DOHH2 (cell line): Measurements from ENCODE around the gene CDY2B.
"Not testable (repeated sequence)": the region's sequence is repeated elsewhere in the genome, so short reads cannot be mapped to it uniquely, and the experiment has no call there.

ENCODE experiments used
- EZH2phosphoT487 ChIP-seq: fragments of 200-600 bp; sonication (generic); IDR thresholded peaks from 2 replicates; pipeline ENCODE4 v1.6.1; 2017; ENCODE audit warnings: borderline replicate concordance, mild to moderate bottlenecking, antibody characterized with exemption, low read length, moderate library complexity, mixed read lengths
- TF ChIP-seq, protein P1 (sequence below): fragments of 200-600 bp; sonication (generic); IDR thresholded peaks from one replicate; pipeline ENCODE4 v1.5.1; 2014; ENCODE audit warnings: antibody characterized with exemption, mild to moderate bottlenecking, low read depth, low read length; ENCODE audit not compliant: poor library complexity, severe bottlenecking

DNA sequence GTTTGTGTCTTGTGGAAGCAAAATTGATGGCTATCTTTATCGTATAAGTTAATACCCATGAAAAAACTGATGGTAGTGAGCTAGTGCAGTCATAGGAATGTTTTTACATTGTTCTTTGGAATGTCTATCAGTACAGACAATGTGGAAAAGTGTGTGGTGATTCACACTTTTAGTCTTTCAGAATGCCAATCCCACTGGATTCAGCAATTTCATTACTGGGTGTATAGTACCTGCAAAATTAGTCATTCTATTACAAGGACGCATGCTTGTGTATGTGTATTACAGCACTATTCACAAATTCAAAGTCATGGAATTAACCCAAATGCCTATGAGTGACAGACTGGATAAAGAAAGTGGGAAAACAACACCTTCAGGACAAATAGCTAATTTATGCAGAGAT is 27.3 kb upstream of the CDY2B start:
- TF ChIP-seq, protein P1, sequence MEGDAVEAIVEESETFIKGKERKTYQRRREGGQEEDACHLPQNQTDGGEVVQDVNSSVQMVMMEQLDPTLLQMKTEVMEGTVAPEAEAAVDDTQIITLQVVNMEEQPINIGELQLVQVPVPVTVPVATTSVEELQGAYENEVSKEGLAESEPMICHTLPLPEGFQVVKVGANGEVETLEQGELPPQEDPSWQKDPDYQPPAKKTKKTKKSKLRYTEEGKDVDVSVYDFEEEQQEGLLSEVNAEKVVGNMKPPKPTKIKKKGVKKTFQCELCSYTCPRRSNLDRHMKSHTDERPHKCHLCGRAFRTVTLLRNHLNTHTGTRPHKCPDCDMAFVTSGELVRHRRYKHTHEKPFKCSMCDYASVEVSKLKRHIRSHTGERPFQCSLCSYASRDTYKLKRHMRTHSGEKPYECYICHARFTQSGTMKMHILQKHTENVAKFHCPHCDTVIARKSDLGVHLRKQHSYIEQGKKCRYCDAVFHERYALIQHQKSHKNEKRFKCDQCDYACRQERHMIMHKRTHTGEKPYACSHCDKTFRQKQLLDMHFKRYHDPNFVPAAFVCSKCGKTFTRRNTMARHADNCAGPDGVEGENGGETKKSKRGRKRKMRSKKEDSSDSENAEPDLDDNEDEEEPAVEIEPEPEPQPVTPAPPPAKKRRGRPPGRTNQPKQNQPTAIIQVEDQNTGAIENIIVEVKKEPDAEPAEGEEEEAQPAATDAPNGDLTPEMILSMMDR: not testable (repeated sequence)
- TF ChIP-seq EZH2phosphoT487: not testable (repeated sequence)
